SK-N-SH (cell line): ENCODE data around the gene LHPP. TPM values are rescaled to one million over a fixed set of nuclear protein-coding genes. Genes with fewer than 3 reads are reported as not detected.

Experiments
- CTCF ChIA-PET: fragments of 300-600, 350-600 bp; formaldehyde crosslinking; extraction: SDS; loops from one replicate; lab custom pipeline; 2021; lab: Yijun Ruan, JAX
- POLR2A ChIA-PET: fragments of 350-600 bp; sonication (Branson Sonifier 250); formaldehyde crosslinking; extraction: SDS; loops from one replicate; lab custom pipeline; 2020; ENCODE audit warnings: antibody characterized with exemption, inconsistent platforms; lab: Yijun Ruan, JAX
- DNase-seq: peaks from one replicate; pipeline ENCODE4 v3.0.0; 2012
- H2AFZ ChIP-seq: fragments of 200-600 bp; sonication (generic); 2 replicates; pipeline ENCODE4 v1.8.1; 2016; ENCODE audit warnings: antibody characterized with exemption, mild to moderate bottlenecking, low read depth
- H3F3A ChIP-seq: fragments of 200-600 bp; sonication (generic); replicated peaks from 2 replicates; pipeline ENCODE3; 2016; ENCODE audit warnings: antibody characterized with exemption, mild to moderate bottlenecking; ENCODE audit not compliant: insufficient read depth
- H3K27ac ChIP-seq, 2 experiments: fragments of 200-500 bp in 1 of 2; fragments of 200-600 bp in 1 of 2; sonication (Bioruptor generic) in 1 of 2; sonication (generic), shearing (Covaris generic) in 1 of 2; 2 replicates each; pipeline versions ENCODE4 v1.5.1 to v1.6.1; 2014 to 2016; ENCODE audit warnings: low read depth in 2 of 2, inconsistent platforms in 1 of 2, low read length in 1 of 2, mild to moderate bottlenecking in 1 of 2, mixed read lengths in 1 of 2
- H3K27me3 ChIP-seq: fragments of 200-600 bp; sonication (generic), shearing (Covaris generic); 2 replicates; pipeline ENCODE4 v1.6.1; 2016; ENCODE audit warnings: mixed run types; ENCODE audit not compliant: insufficient read depth
- H3K36me3 ChIP-seq, 2 experiments: fragments of 200-500 bp in 1 of 2; fragments of 200-600 bp in 1 of 2; sonication (Bioruptor generic) in 1 of 2; sonication (generic) in 1 of 2; replicated peaks in 1 of 2; 2 replicates each; pipeline versions ENCODE3 to v1.5.1; 2014 to 2016; ENCODE audit warnings: low read length in 1 of 2, mild to moderate bottlenecking in 1 of 2; ENCODE audit not compliant: insufficient read depth in 2 of 2, control insufficient read depth in 1 of 2
- H3K4me1 ChIP-seq, 2 experiments: fragments of 200-500 bp in 1 of 2; fragments of 200-600 bp in 1 of 2; sonication (Bioruptor generic) in 1 of 2; sonication (generic), shearing (Covaris generic) in 1 of 2; 2 replicates each; pipeline versions ENCODE4 v1.5.1 to v1.6.1; 2014 to 2016; ENCODE audit warnings: low read depth in 1 of 2, low read length in 1 of 2, mixed run types in 1 of 2; ENCODE audit not compliant: insufficient read depth in 2 of 2, control insufficient read depth in 1 of 2
- H3K4me2 ChIP-seq: fragments of 200-600 bp; sonication (generic), shearing (Covaris generic); 2 replicates; pipeline ENCODE4 v1.6.1; 2017; ENCODE audit warnings: mixed run types
- H3K4me3 ChIP-seq, 2 experiments: fragments of 200-500 bp in 1 of 2; fragments of 200-600 bp in 1 of 2; sonication (Bioruptor generic) in 1 of 2; sonication (generic), shearing (Covaris generic) in 1 of 2; 2 replicates each; pipeline versions ENCODE4 v1.5.1 to v1.8.1; 2014 to 2016; ENCODE audit warnings: low read depth in 2 of 2, inconsistent platforms in 1 of 2, low read length in 1 of 2, mild to moderate bottlenecking in 1 of 2, mixed read lengths in 1 of 2, moderate library complexity in 1 of 2
- H3K79me2 ChIP-seq: fragments of 200-600 bp; sonication (generic); 2 replicates; pipeline ENCODE4 v1.8.1; 2017; ENCODE audit warnings: mild to moderate bottlenecking; ENCODE audit not compliant: insufficient read depth
- H3K9ac ChIP-seq: fragments of 200-600 bp; sonication (generic); 2 replicates; pipeline ENCODE4 v1.6.1; 2017; ENCODE audit warnings: mixed run types
- H3K9me2 ChIP-seq: fragments of 200-600 bp; sonication (generic); 2 replicates; pipeline ENCODE4 v1.6.1; 2017; ENCODE audit warnings: mixed run types
- H3K9me3 ChIP-seq: fragments of 200-600 bp; sonication (generic); 2 replicates; pipeline ENCODE4 v1.6.1; 2017; ENCODE audit warnings: mixed run types, mild to moderate bottlenecking, moderate library complexity
- H4K20me1 ChIP-seq: fragments of 200-600 bp; sonication (generic); 2 replicates; pipeline ENCODE4 v1.6.1; 2017; ENCODE audit warnings: mild to moderate bottlenecking, mixed run types; ENCODE audit not compliant: insufficient read depth
- CHD2 ChIP-seq: fragments of 150-350 bp; IDR thresholded peaks from 2 replicates; pipeline ENCODE4 v1.6.1; 2018; ENCODE audit warnings: low read length; ENCODE audit not compliant: partially characterized antibody
- ELF1 ChIP-seq: IDR thresholded peaks from 2 replicates; pipeline ENCODE4 v1.4.0; 2012
- FOSL2 ChIP-seq: IDR thresholded peaks from 2 replicates; pipeline ENCODE4 v1.4.0; 2012; ENCODE audit warnings: low read depth, mild to moderate bottlenecking, moderate library complexity, borderline replicate concordance
- FOXM1 ChIP-seq: IDR thresholded peaks from 2 replicates; pipeline ENCODE4 v1.4.0; 2012; ENCODE audit warnings: low read depth, mild to moderate bottlenecking
- MXI1 ChIP-seq: IDR thresholded peaks from 2 replicates; pipeline ENCODE4 v1.6.1; 2012; ENCODE audit warnings: mild to moderate bottlenecking, low read depth, low read length, improper control_type of control experiment
- POLR2AphosphoS5 ChIP-seq: IDR thresholded peaks from 2 replicates; pipeline ENCODE4 v1.6.1; 2012; ENCODE audit warnings: low read depth, low read length
- RFX5 ChIP-seq: IDR thresholded peaks from 2 replicates; pipeline ENCODE4 v1.6.1; 2012; ENCODE audit warnings: mild to moderate bottlenecking, improper control_type of control experiment, low read length
- SMC3 ChIP-seq: IDR thresholded peaks from 2 replicates; pipeline ENCODE4 v1.6.1; 2012; ENCODE audit warnings: low read depth, low read length, improper control_type of control experiment
- TAF1 ChIP-seq: IDR thresholded peaks from 2 replicates; pipeline ENCODE4 v1.6.1; 2012; ENCODE audit warnings: low read depth, mild to moderate bottlenecking, low read length, moderate library complexity, borderline replicate concordance
- WGBS: methylation state at CpG from one replicate; pipeline ENCODE4 v1.1.6; 2017; ENCODE audit warnings: low lambda C conversion rate; 5-methylcytosine and 5-hydroxymethylcytosine counted together
- polyA plus RNA-seq, 3 experiments: library from polyadenylated mRNA; depleted of rRNA; stranded (reverse); fragments of >200 nt; gene quantifications; 2 replicates each; pipeline ENCODE4 v1.2.3, GENCODE V29; 2012
- TF ChIP-seq, protein P1 (sequence below): fragments of 150-350 bp; IDR thresholded peaks from 2 replicates; pipeline ENCODE4 v1.6.1; 2016; ENCODE audit warnings: mild to moderate bottlenecking, low read depth, low read length
- TF ChIP-seq, protein P2 (sequence below): fragments of 150-350 bp; IDR thresholded peaks from 2 replicates; pipeline ENCODE4 v1.6.1; 2017; ENCODE audit warnings: antibody characterized with exemption, low read length, low read depth, borderline replicate concordance
- TF ChIP-seq, protein P3 (sequence below): IDR thresholded peaks from 2 replicates; pipeline ENCODE4; 2012

Gene LHPP
- polyA plus RNA-seq, 1 of the 3 experiments (the other 2 are of a cell fraction), result 29.8 TPM

DNA sequence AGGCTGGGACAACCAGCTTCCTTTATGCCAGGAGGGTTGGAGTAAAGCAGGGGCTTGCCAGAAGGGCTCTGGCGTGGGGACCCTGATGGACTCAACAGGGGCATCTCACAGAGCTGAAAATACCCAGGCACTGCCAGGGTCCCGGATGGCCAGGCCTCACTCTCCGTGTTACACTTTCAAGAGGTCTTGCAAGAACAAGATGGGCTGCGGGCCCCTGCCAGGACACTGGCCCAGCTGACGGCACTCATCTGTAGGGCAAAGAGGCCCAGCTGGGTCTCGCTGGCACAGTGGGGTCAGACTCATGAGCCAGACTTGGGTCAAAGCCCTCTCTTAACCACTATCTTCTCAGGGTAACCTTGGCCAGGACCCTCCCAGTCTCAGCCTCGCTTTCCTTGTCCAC lies 191.7 kb downstream of the LHPP start:
- H4K20me1 ChIP-seq, result 0 out of 2 replicates have a peak, but pooled peaks cover 6% of the 10 kb centered on the region
- POLR2A ChIA-PET, result no interaction called here
- peaks cover 10 to 61% of the 10 kb centered on the region in 2 experiments for H3K4me1 ChIP-seq
- H3K9me2 ChIP-seq, result no peaks in the 10 kb centered on the region
- no peaks in the 10 kb centered on the region for H3K9me3 ChIP-seq
- WGBS, result 67% methylated on average over 3 of the region's 7 CpGs
- no peak overlapping the region for H3K4me3 ChIP-seq
- no peaks in the 10 kb centered on the region for H3K36me3 ChIP-seq
- H3F3A ChIP-seq, result peaks cover 4% of the 10 kb centered on the region
- CTCF ChIA-PET, result interaction anchor here (0.5 to 1.5 kb wide), 5 partner anchors 20 to 115 kb away, joined by 3 to 4 read pairs (median 3); no protein-coding TSS in a partner anchor
- no peak overlapping the region for H3K9ac ChIP-seq
- H3K27ac ChIP-seq, result no peak overlapping the region; a peak in 1 of 4 replicates
- DNase-seq, result no peak
- no peak overlapping the region for H3K4me2 ChIP-seq
- TF ChIP-seq TAF1 (no peak), FOXM1 (no peak), RFX5 (no peak), SMC3 (no peak), FOSL2 (no peak)
- TF ChIP-seq, protein P1, sequence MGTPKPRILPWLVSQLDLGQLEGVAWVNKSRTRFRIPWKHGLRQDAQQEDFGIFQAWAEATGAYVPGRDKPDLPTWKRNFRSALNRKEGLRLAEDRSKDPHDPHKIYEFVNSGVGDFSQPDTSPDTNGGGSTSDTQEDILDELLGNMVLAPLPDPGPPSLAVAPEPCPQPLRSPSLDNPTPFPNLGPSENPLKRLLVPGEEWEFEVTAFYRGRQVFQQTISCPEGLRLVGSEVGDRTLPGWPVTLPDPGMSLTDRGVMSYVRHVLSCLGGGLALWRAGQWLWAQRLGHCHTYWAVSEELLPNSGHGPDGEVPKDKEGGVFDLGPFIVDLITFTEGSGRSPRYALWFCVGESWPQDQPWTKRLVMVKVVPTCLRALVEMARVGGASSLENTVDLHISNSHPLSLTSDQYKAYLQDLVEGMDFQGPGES, result no peak
- TF ChIP-seq, protein P2, sequence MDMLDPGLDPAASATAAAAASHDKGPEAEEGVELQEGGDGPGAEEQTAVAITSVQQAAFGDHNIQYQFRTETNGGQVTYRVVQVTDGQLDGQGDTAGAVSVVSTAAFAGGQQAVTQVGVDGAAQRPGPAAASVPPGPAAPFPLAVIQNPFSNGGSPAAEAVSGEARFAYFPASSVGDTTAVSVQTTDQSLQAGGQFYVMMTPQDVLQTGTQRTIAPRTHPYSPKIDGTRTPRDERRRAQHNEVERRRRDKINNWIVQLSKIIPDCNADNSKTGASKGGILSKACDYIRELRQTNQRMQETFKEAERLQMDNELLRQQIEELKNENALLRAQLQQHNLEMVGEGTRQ, result no peak
- TF ChIP-seq, protein P3, sequence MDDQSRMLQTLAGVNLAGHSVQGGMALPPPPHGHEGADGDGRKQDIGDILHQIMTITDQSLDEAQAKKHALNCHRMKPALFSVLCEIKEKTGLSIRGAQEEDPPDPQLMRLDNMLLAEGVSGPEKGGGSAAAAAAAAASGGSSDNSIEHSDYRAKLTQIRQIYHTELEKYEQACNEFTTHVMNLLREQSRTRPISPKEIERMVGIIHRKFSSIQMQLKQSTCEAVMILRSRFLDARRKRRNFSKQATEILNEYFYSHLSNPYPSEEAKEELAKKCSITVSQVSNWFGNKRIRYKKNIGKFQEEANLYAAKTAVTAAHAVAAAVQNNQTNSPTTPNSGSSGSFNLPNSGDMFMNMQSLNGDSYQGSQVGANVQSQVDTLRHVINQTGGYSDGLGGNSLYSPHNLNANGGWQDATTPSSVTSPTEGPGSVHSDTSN, result no peak
- no peak overlapping the region for H2AFZ ChIP-seq
- H3K79me2 ChIP-seq, result 0 out of 2 replicates have a peak, but pooled peaks cover 4% of the 10 kb centered on the region
- no peaks in the 10 kb centered on the region for H3K27me3 ChIP-seq

DNA sequence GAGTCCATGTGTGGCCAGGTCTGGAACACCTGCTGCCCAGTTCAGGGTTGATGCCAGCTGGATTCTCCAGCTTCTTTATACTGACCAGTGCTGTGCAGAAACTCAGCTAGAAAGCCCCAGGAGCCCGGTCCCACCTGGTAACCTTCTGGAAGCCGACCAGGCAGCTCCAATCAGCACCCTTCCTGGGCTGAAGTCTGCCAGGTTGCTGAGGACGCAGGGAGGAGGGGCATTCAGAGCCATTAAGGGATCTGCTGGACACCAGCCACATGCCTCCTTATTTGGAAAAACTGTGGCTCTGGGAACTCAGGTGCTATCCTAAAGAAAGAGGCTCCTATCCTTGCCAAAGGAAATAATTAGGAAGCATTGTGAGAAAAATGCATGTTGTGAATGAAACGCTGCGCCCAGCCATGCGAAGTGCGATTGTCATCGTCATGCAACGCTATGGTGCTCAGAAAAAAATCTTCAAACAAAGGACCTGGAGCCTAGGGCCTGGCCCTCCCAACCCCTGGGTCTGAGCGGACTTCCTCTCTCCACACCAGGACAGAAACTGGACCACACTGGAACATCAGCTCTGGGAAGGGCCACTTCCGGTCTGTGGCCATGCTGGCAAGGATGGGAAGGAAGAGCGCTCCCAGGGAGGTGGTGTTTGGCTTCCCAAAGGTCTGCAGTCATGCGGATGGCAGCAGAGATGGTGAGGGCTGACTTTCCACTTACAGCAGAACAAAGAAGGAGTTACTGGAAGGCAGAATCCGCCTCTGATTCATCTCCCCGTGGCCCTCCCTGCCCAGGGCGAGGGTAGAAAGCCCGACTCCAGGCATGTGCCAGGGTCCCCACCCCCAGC lies 192.4 kb downstream of the LHPP start:
- Histone ChIP-seq H4K20me1 (0 out of 2 replicates have a peak, but pooled peaks cover 8% of the 10 kb centered on the region), H3K36me3 (no peaks in the 10 kb centered on the region)
- TF ChIP-seq RFX5 (no peak), ELF1 (no peak), POLR2AphosphoS5 (no peak), MXI1 (no peak), CHD2 (no peak)
- TF ChIP-seq, protein P2, result no peak
- TF ChIP-seq, all 33 proteins: peak for 0
- Histone ChIP-seq H3K9me2 (no peaks in the 10 kb centered on the region), H3F3A (no peaks in the 10 kb centered on the region), H3K4me3 (no peak overlapping the region), H2AFZ (no peak overlapping the region), H3K79me2 (0 out of 2 replicates have a peak, but pooled peaks cover 4% of the 10 kb centered on the region), H3K9me3 (no peaks in the 10 kb centered on the region), H3K27ac (peak overlapping the region in 1 of 2 experiments; percentile 34; a peak in 1 of 4 replicates), H3K27me3 (no peaks in the 10 kb centered on the region), H3K4me2 (no peak overlapping the region), H3K9ac (no peak overlapping the region), H3K4me1 (peaks cover 2 to 54% of the 10 kb centered on the region in 2 experiments; a peak in 3 of 4 replicates)
- no peak for DNase-seq
- CTCF ChIA-PET, result interaction anchor here (1.0 to 1.5 kb wide), 5 partner anchors 23 to 116 kb away, joined by 3 to 4 read pairs (median 3); no protein-coding TSS in a partner anchor
- WGBS, result 95% methylated on average over 15 of the region's 17 CpGs
- POLR2A ChIA-PET, result no interaction called here
